Lower leg skin (tissue), 4 donors: ENCODE measurements around the gene PLCG1. TPM values are rescaled to one million over a fixed set of nuclear protein-coding genes. Genes with fewer than 3 reads are reported as not detected.

ENCODE experiments used
- DNase-seq, 2 donors: peaks; one replicate each; pipeline ENCODE4 v3.0.0-alpha.2; 2019; ENCODE audit warnings: low spot score in 2 of 2
- H3K4me3 ChIP-seq: fragments of 200-600 bp; sonication (generic); 2 replicates; pipeline ENCODE4 v1.5.1; 2017; ENCODE audit warnings: mild to moderate bottlenecking, low read depth; ENCODE audit not compliant: poor library complexity, severe bottlenecking
- CTCF ChIP-seq, 3 donors: fragments of 450-650 bp; IDR thresholded peaks; one replicate each; pipeline ENCODE4 v1.5.1; 2016; ENCODE audit warnings: antibody characterized with exemption in 3 of 3, mild to moderate bottlenecking in 3 of 3, moderate library complexity in 2 of 3
- POLR2A ChIP-seq, 2 donors: fragments of 450-650 bp; IDR thresholded peaks; one replicate each; pipeline ENCODE4 v1.6.1; 2016 to 2017; ENCODE audit warnings: antibody characterized with exemption in 2 of 2, mild to moderate bottlenecking in 1 of 2, moderate library complexity in 1 of 2
- WGBS, 2 donors: methylation state at CpG; one replicate each; pipeline ENCODE4 v1.1.5; 2018; 5-methylcytosine and 5-hydroxymethylcytosine counted together
- intact Hi-C: fragments of 100-400 bp; cut with DNase I; formaldehyde crosslinking; loops from one replicate; pipeline ENCODE4 v1.15.0; 2023; ENCODE audit warnings: low total_unique reads
- total RNA-seq, 4 donors: library from RNA; depleted of rRNA; stranded (reverse); fragments of >200 nt; gene quantifications; one replicate each; pipeline ENCODE4 v1.1.0, GENCODE V29; 2016

PLCG1 gene
- total RNA-seq, 4 donors from 2014 or later = 59.0 to 138 (median 72.5) TPM

GRCh38 chr20:41158082-41158625, 20.8 kb downstream of the PLCG1 start:
- WGBS, 2 donors = 64 to 69% methylated on average over 6 of the region's 6 CpGs
- H3K4me3 ChIP-seq = no peak overlapping the region
- intact Hi-C loops = no loop called here
- no peak for DNase-seq
- TF ChIP-seq POLR2A (IDR thresholded peaks at IDR 0.05) (no peak), CTCF (IDR thresholded peaks at IDR 0.05) (no peak)

GRCh38 chr20:41159547-41159946, 22.2 kb downstream of the PLCG1 start:
- TF ChIP-seq CTCF (IDR thresholded peaks at IDR 0.05) = no peak
- no peak for TF ChIP-seq POLR2A (IDR thresholded peaks at IDR 0.05)
- intact Hi-C loops = no loop called here
- 74 to 86% methylated on average over 10 of the region's 10 CpGs for WGBS, 2 donors
- no peak for DNase-seq
- no peak overlapping the region for H3K4me3 ChIP-seq

- no peak for DNase-seq
- no peak overlapping the region for H3K4me3 ChIP-seq
- no peak for TF ChIP-seq POLR2A (IDR thresholded peaks at IDR 0.05)
- no peak for TF ChIP-seq CTCF (IDR thresholded peaks at IDR 0.05)
- WGBS, 2 donors = 87% methylated on average over 2 of the region's 2 CpGs
- intact Hi-C loops = no loop called here
Observed at GRCh38 chr20:41160686-41161085, 23.3 kb downstream of the PLCG1 start.

DNA sequence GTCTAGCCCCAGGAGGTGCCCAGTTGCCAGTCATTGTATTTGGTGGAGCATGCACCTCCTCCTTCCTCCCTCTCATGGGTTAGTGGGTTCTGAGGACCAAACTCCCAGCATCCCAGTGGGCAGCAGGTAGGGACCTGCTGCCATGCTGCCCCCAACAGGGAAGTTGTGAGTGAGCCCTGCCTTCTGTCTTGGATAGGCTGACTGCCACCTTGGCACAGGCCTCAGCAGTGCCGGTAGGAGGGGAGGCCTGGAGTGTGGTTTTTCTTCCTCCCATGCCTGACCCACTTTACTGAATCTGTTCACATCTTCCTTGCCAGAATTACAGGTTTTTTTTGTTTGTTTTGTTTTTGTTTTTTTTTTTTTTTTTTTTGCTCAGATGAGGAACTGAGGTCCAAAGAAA, 24.5 kb downstream of the PLCG1 start:
- WGBS, 2 donors = 0 to 14% methylated on average over 1 of the region's 1 CpG
- intact Hi-C loops = no loop called here

DNA sequence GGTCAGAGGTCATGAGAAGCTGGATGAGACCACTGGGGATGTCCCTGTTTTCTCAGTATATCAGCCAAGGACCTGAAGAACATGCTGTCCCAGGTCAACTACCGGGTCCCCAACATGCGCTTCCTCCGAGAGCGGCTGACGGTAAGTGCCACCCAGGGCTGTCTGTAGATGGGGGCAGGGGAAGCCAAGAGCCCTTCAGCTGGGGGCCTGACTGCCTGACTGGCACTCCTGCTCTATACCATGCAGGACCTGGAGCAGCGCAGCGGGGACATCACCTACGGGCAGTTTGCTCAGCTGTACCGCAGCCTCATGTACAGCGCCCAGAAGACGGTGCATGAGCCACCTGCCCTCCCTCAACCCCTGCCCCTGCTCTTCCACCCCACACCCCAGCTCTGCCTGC, 25.1 kb downstream of the PLCG1 start:
- 96 to 98% methylated on average over 11 of the region's 11 CpGs for WGBS, 2 donors
- intact Hi-C loops = no loop called here

More for the DNA sequence above, 24.5 kb downstream of the PLCG1 start:
- TF ChIP-seq POLR2A (IDR thresholded peaks at IDR 0.05) (no peak), CTCF (IDR thresholded peaks at IDR 0.05) (no peak)
- DNase-seq = no peak
- no peak overlapping the region for H3K4me3 ChIP-seq

GRCh38 chr20:41163821-41164220, 26.5 kb downstream of the PLCG1 start:
- H3K4me3 ChIP-seq = no peak overlapping the region
- WGBS, 2 donors = 93 to 95% methylated on average over 11 of the region's 11 CpGs
- TF ChIP-seq CTCF (IDR thresholded peaks at IDR 0.05) (no peak), POLR2A (IDR thresholded peaks at IDR 0.05) (no peak)
- no peak for DNase-seq
- intact Hi-C loops = no loop called here

More for the DNA sequence above, 25.1 kb downstream of the PLCG1 start:
- no peak for DNase-seq
- no peak overlapping the region for H3K4me3 ChIP-seq
- no peak for TF ChIP-seq POLR2A (IDR thresholded peaks at IDR 0.05)
